Activated T-helper 2 cell treated with anti-CD3 and anti-CD28 coated beads, Interferon-gamma antibody, Interleukin-2, Interleukin-4, amounts not matched to agents 10 μg/mL and 5 μg/mL and 100 μg/mL, durations not matched to agents 14 hours and 24 hours and 36 hours (primary cell): Measurements from ENCODE around the gene INTS4. TPM values are rescaled to one million over a fixed set of nuclear protein-coding genes. Genes with fewer than 3 reads are reported as not detected.
"Not testable (repeated sequence)": the region's sequence is repeated elsewhere in the genome, so short reads cannot be mapped to it uniquely, and the experiment has no call there.

Source experiments
- DNase-seq: peaks from one replicate; pipeline ENCODE4 v3.0.0; 2021; ENCODE audit warnings: low spot score
- H3K27ac Mint-ChIP-seq: one replicate; pipeline ENCODE4 v1.8.0; 2021; ENCODE audit warnings: mixed read lengths
- H3K27me3 Mint-ChIP-seq: one replicate; pipeline ENCODE4 v1.8.0; 2021; ENCODE audit warnings: low read depth, mixed read lengths
- H3K36me3 Mint-ChIP-seq: one replicate; pipeline ENCODE4 v1.8.0; 2021; ENCODE audit warnings: low read depth, mixed read lengths
- H3K4me1 Mint-ChIP-seq: one replicate; pipeline ENCODE4 v1.8.0; 2021; ENCODE audit warnings: low read depth, mixed read lengths
- H3K4me3 Mint-ChIP-seq: one replicate; pipeline ENCODE4 v1.8.0; 2021; ENCODE audit warnings: low read depth, mild to moderate bottlenecking, moderate library complexity, mixed read lengths
- H3K9me3 Mint-ChIP-seq: one replicate; pipeline ENCODE4 v1.8.0; 2021; ENCODE audit warnings: mixed read lengths
- intact Hi-C: fragments of 100-400 bp; cut with micrococcal nuclease; formaldehyde crosslinking; loops from one replicate; pipeline ENCODE4 v1.15.1; 2023
- total RNA-seq: library from RNA; stranded (reverse); gene quantifications from 2 replicates; pipeline ENCODE4 v1.2.3, GENCODE V29; 2022

The INTS4 gene
- total RNA-seq, 1 donor from 2014 or later: 62.7 TPM

- Mint-ChIP-seq H3K27me3 (peaks cover 19% of the 10 kb centered on the region), H3K4me3 (no peak overlapping the region)
Observed at GRCh38 chr11:78019808-78020207, 25.3 kb upstream of the INTS4 start.

GRCh38 chr11:78015878-78016277 is 21.4 kb upstream of the INTS4 start:
- Mint-ChIP-seq H3K4me1 (no peaks in the 10 kb centered on the region), H3K36me3 (no peaks in the 10 kb centered on the region), H3K27me3 (peaks cover 3% of the 10 kb centered on the region), H3K27ac (no peak overlapping the region), H3K9me3 (no peaks in the 10 kb centered on the region), H3K4me3 (no peak overlapping the region)
- intact Hi-C loops: no loop called here
- DNase-seq: no peak

More at GRCh38 chr11:78019808-78020207, 25.3 kb upstream of the INTS4 start:
- Mint-ChIP-seq H3K27ac (no peak overlapping the region), H3K36me3 (no peaks in the 10 kb centered on the region), H3K9me3 (no peaks in the 10 kb centered on the region), H3K4me1 (peaks cover 4% of the 10 kb centered on the region)
- DNase-seq: no peak
- intact Hi-C loops: no loop called here

- intact Hi-C loops, H3K9me3 Mint-ChIP-seq, H3K27me3 Mint-ChIP-seq, H3K4me1 Mint-ChIP-seq, DNase-seq, H3K27ac Mint-ChIP-seq, H3K36me3 Mint-ChIP-seq, H3K4me3 Mint-ChIP-seq: not testable (repeated sequence)
Observed at GRCh38 chr11:78014937-78015520, 20.6 kb upstream of the INTS4 start.

GRCh38 chr11:78011301-78011700 is 16.8 kb upstream of the INTS4 start:
- no peaks in the 10 kb centered on the region for H3K4me1 Mint-ChIP-seq
- H3K27ac Mint-ChIP-seq: no peak overlapping the region
- H3K4me3 Mint-ChIP-seq: no peak overlapping the region
- no peaks in the 10 kb centered on the region for H3K36me3 Mint-ChIP-seq
- no peak for DNase-seq
- intact Hi-C loops: no loop called here
- H3K27me3 Mint-ChIP-seq: peaks cover 5% of the 10 kb centered on the region
- H3K9me3 Mint-ChIP-seq: no peaks in the 10 kb centered on the region

- Mint-ChIP-seq H3K4me1 (no peaks in the 10 kb centered on the region), H3K4me3 (no peak overlapping the region), H3K27ac (no peak overlapping the region), H3K9me3 (no peaks in the 10 kb centered on the region), H3K27me3 (peaks cover 5% of the 10 kb centered on the region), H3K36me3 (no peaks in the 10 kb centered on the region)
- DNase-seq: no peak
- intact Hi-C loops: no loop called here
Observed at GRCh38 chr11:78010755-78011154, 16.3 kb upstream of the INTS4 start.

GRCh38 chr11:78010304-78010703 is 15.8 kb upstream of the INTS4 start:
- Mint-ChIP-seq H3K27me3 (peaks cover 4% of the 10 kb centered on the region), H3K36me3 (no peaks in the 10 kb centered on the region), H3K4me3 (no peak overlapping the region), H3K27ac (no peak overlapping the region), H3K9me3 (no peaks in the 10 kb centered on the region), H3K4me1 (no peaks in the 10 kb centered on the region)
- intact Hi-C loops: no loop called here
- no peak for DNase-seq

GRCh38 chr11:78009062-78009461 is 14.6 kb upstream of the INTS4 start:
- no peak for DNase-seq
- no peaks in the 10 kb centered on the region for H3K9me3 Mint-ChIP-seq
- H3K27me3 Mint-ChIP-seq: peaks cover 4% of the 10 kb centered on the region
- no peak overlapping the region for H3K4me3 Mint-ChIP-seq
- no peaks in the 10 kb centered on the region for H3K36me3 Mint-ChIP-seq
- H3K4me1 Mint-ChIP-seq: no peaks in the 10 kb centered on the region
- intact Hi-C loops: no loop called here
- no peak overlapping the region for H3K27ac Mint-ChIP-seq

- Mint-ChIP-seq H3K27me3 (peaks cover 3% of the 10 kb centered on the region), H3K4me3 (no peak overlapping the region), H3K36me3 (no peaks in the 10 kb centered on the region), H3K9me3 (no peaks in the 10 kb centered on the region), H3K4me1 (peaks cover 1% of the 10 kb centered on the region), H3K27ac (no peak overlapping the region)
- DNase-seq: no peak
- intact Hi-C loops: no loop called here
Observed at GRCh38 chr11:78000193-78000592, 5.7 kb upstream of the INTS4 start.

- no peaks in the 10 kb centered on the region for H3K36me3 Mint-ChIP-seq
- H3K9me3 Mint-ChIP-seq: no peaks in the 10 kb centered on the region
- H3K27me3 Mint-ChIP-seq: peaks cover 3% of the 10 kb centered on the region
- H3K4me3 Mint-ChIP-seq: no peak overlapping the region
- DNase-seq: no peak
- H3K4me1 Mint-ChIP-seq: peaks cover 1% of the 10 kb centered on the region
- no peak overlapping the region for H3K27ac Mint-ChIP-seq
- intact Hi-C loops: loop anchor here (2.0 kb wide), 1 partner anchor 223 kb away; no protein-coding TSS in a partner anchor
Observed at GRCh38 chr11:77999446-78000030, 5.1 kb upstream of the INTS4 start.

- Mint-ChIP-seq H3K27ac (peak overlapping the region; percentile 76), H3K9me3 (no peaks in the 10 kb centered on the region), H3K4me1 (peaks cover 15% of the 10 kb centered on the region), H3K4me3 (peak overlapping the region; percentile 91), H3K36me3 (peaks cover 6% of the 10 kb centered on the region), H3K27me3 (no peaks in the 10 kb centered on the region)
- no peak for DNase-seq
- intact Hi-C loops: loop anchor here (1.0 to 2.0 kb wide), 3 partner anchors 174 to 581 kb away; partner anchors contain the start of genes KCTD21, NARS2, RSF1 and USP35
Observed at GRCh38 chr11:77993902-77994301, 566 bp downstream of the INTS4 start.

- Mint-ChIP-seq H3K27ac (no peak overlapping the region), H3K27me3 (no peaks in the 10 kb centered on the region), H3K4me3 (no peak overlapping the region), H3K9me3 (no peaks in the 10 kb centered on the region), H3K4me1 (peaks cover 23% of the 10 kb centered on the region), H3K36me3 (peaks cover 33% of the 10 kb centered on the region)
- no peak for DNase-seq
- intact Hi-C loops: no loop called here
Observed at GRCh38 chr11:77990981-77991380, 3.5 kb downstream of the INTS4 start.

GRCh38 chr11:77986456-77986855 is 8.0 kb downstream of the INTS4 start:
- H3K27ac Mint-ChIP-seq, DNase-seq, H3K9me3 Mint-ChIP-seq, H3K4me3 Mint-ChIP-seq, intact Hi-C loops, H3K27me3 Mint-ChIP-seq: not testable (repeated sequence)
- Mint-ChIP-seq H3K4me1 (peaks cover 24% of the 10 kb centered on the region), H3K36me3 (peaks cover 71% of the 10 kb centered on the region)

GRCh38 chr11:77981346-77981947 is 13.0 kb downstream of the INTS4 start:
- Mint-ChIP-seq H3K36me3 (peaks cover 73% of the 10 kb centered on the region), H3K27ac (no peak overlapping the region), H3K4me3 (no peak overlapping the region), H3K4me1 (peaks cover 13% of the 10 kb centered on the region), H3K27me3 (no peaks in the 10 kb centered on the region), H3K9me3 (no peaks in the 10 kb centered on the region)
- intact Hi-C loops: no loop called here
- no peak for DNase-seq
